UCSD-AML1 (cell line): Measurements from ENCODE around the gene INCA1.
A peak's percentile ranks its signal among the peaks of the same experiment; 100 is the strongest.
"Not testable (repeated sequence)": the region's sequence is repeated elsewhere in the genome, so short reads cannot be mapped to it uniquely, and the experiment has no call there.

Experiments
- DNase-seq: peaks from one replicate; lab custom pipeline; 2025; ENCODE audit not compliant: unreplicated experiment; lab: John Stamatoyannopoulos, UW

The INCA1 gene, protein sequence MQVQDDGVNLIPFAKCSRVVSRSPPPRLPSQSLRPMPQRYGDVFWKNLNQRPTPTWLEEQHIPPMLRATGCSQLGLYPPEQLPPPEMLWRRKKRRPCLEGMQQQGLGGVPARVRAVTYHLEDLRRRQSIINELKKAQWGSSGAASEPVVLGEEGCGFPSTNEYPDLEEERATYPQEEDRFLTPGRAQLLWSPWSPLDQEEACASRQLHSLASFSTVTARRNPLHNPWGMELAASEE

DNA sequence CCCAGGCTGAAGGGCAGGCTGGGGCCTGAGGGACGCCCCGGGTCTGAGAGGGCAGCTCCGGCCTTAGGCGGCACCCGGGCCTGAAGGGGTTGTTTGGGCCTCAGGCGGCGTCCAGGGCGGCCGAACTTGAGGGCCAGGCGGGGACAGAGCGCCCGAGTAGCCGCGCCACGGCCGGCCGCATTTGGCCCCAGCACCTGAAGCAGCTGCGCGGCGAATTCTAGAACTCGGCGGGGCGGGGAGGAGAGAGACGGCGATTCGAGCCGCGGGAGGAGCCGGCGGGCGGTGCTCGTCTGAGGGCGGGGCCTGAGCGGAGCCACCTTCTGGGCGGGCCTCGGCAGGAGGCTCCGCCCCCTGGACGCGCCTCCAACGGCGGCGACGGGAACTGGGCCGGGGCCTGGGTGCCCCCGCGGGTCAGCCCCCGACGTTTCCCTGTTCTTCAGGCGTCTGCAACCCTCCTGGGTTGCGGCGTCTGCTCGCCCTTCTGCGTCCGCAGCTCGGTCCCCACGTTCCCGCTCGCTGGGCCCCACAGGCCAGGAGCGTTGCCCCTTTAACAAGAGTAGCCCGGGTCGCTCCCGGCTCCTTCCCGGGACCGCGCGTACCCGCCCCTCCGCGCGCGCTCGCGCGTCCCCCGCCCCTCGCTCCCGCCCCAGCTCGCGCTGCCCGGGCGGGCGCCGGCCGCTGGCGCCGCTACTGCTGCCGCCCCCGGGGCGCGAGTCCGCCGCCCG, at the start of gene INCA1, which contains the start of gene KIF1C:
INCA1 (minus strand) TSS at position 221 of the 725 bp plus-strand sequence. CDS start 3,085 bp downstream, outside the sequence.
KIF1C (plus strand) TSS at position 649 of the 725 bp plus-strand sequence. CDS start 2,297 bp downstream, outside the sequence.
- DNase-seq = peak; percentile 90

DNA sequence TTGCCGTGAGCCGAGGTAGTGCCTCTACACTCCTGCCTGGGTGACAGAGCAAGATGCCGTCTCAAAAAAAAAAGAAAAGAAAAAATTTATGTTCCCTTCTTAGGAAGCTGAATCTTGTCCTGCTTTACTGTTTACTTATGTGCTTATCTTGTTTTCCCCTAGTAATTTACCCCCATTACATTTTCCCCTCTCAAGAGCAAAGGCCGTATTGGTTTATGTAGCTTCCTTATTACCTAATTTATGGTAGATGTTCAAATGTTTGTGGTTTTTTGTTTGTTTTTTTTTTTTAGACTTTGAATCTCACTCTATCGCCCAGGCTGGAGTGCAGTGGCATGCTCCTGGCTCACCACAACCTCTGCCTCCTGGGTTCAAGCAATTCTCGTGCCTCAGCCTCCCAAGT, 48.2 kb upstream of the INCA1 start:
- no peak for DNase-seq

DNA sequence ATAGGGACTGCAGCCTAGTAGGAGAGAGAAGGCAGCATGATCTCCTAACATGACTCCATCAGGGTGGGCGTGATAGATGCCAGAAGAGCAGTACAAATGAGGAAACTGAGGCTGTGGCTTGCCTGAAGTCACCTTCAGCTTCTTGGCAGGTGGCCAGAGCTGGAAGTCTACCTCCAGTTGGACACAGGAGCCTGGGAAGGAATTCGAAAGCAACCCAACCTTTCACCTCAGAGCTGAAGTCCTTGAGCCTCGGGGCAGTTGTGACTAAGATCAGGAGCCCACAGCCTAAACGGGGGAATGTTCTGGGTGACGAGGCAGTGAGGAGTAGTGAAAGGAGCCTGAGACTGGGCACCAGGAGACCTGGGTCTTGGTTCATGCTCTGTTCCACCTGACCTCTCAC, 47.3 kb upstream of the INCA1 start:
- no peak for DNase-seq

DNA sequence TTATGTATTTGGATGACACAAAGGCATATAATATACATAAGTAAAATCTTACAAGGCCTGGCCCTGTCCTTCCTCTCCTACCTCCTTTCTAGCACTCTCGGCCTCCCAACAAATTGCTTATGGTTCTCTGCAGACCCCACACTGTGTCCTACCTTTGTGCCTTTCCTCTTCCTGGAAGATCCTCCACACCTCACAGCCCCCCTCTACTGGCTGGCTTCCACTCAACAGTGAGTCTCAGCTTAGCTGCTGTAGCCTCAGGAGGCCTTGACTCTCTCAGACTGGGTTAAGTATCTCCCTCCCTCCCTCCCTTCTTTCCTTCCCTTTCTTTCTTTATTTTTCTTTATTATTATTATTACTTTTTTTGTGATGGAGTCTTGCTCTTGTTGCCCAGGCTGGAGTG, 46.2 kb upstream of the INCA1 start:
- DNase-seq = no peak

DNA sequence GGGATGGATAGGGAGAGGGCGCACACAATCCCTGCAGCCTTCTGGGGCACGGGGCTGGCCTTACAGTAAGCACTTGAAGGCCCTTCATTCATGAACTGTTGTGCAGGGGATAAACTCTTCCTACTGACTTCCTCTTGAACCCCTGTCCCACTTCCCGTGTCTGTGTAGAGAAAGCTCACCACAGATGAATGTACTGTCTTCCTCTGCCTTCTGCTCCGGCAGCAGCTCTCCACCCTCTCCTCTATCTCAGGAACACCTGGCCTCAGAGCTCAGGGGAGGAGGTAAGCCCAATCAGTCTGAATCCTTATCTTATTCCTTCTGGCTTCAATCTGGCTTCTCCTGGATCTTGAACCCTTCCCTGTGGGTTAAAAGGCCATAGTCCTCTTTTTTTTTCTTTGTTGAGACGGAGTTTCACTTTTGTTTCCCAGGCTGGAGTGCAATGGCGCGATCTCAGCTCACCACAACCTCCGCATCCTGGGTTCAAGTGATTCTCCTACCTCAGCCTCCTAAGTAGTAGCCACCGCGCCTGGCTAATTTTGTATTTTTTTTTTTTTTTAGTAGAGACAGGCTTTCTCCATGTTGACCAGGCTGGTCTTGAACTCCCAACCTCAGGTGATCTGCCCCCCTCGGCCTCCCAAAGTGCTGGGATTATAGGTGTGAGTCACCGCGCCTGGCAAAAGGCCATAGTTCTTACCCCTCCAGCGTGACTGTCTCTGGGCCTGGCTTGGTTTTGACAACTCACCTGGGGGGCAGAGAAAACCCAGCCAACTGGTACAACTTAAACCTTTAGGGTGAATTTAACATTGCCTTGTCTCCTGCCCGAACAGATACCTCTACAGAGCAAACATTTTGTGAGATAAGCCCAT, 45.1 kb upstream of the INCA1 start:
- no peak for DNase-seq

DNA sequence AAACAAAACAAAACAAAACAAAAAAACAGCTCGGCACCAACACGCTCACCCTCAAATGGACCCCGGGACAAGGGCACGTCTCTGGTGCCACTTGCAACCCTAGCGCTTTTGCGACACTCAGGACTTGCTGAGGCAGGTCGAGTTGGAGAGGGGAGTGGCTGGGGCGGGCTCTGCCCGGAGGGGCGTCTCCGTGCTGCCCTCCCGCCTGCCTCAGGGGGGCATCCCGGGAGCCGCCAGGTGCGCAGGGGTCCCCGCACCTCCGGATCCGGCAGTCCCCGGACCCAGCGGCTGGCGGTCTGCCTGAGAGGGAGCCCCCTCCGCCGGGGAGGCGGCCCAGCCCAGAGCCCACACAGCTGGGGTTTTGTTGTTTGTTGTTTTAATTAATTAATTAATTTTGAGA, 38.0 kb upstream of the INCA1 start, which contains the start of gene SLC52A1:
SLC52A1 (minus strand) TSS at position 112 of the 400 bp plus-strand sequence. CDS start 820 bp downstream, outside the sequence.
- no peak for DNase-seq

DNA sequence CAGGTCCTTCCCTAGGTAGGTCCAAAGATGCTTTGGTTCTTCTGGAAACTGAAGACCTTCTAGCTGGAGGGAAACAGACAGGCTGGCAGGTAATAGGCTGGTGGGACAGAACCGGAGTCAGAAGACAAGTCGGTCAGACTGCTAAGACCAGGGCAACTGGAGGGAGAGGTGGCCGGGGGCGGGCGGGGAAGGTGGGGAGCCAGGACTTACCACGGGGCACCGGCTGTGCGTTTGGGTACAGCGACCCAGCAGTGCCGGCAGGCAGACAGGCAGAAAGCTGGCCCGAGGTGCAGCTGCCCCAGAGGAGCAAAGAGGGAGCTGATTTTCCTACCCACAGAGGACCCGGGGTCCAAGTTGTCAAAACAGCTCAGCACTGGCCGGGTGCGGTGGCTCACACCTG, 37.3 kb upstream of the INCA1 start:
- no peak for DNase-seq

DNA sequence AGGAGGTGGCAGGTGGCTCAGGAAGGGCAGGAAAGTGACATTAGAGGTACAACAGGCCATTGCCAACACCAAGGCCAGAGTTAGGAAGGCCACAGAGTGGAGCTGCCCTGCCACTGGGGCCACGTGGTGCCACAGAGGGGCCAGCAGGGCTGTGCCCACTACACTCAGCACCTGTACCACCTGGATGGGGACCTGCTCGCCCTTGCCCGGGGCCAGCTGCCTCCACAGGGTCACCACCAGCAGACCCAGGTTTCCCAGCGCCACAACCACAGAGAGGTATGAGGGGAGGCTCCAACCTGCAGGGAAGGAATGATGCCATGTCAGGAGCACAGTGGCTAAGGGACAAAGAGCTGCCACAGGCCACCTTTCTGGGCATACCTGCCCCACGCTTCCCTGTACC, 36.7 kb upstream of the INCA1 start:
- DNase-seq = no peak

DNA sequence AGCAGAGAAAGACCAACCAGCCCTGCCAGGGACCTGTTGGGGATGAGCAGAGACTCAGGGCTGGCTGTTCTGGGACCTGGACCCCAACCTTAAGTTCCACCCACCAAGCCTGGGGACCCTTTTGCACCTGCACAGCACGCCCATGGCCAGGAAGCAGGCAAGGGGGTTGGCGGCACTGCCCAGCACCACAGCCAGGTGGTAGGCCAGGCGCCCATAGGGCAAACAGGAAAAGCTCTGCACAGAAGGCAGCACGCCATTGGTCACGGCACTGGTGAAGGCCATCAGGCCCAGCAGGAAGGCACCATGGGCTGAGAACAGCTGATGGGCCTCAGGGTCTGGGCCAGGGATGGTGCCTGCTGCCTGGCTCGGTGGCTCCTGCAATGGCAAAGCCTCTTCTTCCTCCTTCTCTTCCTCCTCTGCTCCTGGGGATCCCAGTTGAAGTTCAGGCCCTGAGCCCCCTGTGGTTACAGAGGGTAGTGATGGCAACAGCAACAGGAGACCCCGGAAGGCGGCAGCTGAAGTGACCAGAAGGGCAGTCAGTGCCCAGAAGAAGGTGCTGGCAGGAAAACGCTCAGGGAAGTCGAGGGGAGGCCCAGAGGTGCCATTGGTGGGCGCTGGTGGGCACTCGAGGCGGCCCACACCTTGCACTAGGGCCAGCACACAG, 36.2 kb upstream of the INCA1 start:
- no peak for DNase-seq

DNA sequence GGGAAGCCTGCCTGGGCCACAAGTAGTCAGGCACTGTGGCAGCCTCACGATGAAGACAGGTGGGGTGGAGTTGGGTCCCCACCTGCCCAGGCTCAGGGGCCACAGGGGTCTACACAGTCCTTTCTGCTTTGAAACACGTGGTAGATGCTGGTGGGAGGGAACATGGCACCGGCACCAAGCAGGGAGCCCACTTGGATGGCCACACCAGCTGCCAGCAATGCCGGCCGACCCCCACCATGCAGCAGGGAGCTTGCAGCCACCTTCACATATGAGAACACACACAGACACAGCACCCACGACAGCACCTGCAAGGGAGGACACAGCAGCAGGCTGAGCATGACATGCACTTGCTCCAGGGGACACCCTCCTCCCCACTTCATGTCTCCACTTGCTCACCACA, 35.5 kb upstream of the INCA1 start:
- no peak for DNase-seq

DNA sequence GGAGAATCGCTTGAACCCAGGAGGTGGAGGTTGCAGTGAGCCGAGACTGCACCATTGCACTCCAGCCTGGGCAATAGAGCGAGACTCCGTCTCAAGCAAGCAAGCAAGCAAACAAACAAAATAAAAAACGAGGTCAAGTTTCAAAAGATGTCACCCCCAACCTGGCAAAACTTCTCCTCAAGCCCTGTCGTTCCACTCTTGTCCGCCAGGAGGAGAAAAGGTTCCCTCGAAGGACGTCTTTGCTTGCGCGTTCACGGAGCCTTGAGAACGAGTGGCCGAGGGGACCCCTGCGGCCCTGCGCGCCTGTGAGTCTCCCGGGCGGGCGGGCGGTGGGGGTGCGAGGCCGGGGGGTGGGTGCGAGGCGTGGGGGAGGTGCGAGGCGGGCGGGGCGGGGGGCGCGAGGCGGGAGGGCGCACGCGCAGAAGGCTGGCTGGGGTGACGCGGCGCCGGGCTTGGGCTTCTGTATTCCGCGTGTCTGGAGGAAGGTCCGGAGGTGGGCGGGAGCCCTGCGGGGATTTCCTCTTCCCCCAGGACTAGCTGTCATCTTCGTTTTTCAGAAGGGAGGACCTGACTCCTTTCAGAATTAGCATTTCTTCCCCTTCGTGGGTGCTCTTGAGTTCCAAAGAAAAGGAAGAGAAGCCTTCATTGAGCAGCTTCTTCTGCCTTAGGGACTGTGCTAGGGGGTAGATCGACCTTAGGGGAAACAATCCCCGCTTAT, 34.2 kb upstream of the INCA1 start:
- DNase-seq = peak; percentile 78

DNA sequence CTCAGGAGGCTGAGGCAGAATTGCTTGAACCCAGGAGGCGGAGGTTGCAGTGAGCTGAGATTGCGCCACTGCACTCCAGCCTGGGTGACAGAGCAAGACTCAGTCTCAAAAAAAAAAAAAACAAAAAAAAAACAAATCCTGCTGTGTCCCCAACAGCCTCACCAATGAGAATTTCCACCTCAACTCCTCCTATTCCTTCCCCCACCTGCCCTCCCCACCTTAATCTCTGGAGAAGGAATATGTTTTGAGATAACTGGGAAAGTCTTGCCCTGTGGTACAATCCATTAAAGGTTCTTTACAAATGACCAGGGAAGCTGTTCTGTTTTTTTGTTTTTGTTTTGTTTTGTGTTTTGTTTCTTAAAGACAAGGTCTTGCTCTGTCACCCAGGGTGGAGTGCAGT, 32.8 kb upstream of the INCA1 start:
- DNase-seq = not testable (repeated sequence)

DNA sequence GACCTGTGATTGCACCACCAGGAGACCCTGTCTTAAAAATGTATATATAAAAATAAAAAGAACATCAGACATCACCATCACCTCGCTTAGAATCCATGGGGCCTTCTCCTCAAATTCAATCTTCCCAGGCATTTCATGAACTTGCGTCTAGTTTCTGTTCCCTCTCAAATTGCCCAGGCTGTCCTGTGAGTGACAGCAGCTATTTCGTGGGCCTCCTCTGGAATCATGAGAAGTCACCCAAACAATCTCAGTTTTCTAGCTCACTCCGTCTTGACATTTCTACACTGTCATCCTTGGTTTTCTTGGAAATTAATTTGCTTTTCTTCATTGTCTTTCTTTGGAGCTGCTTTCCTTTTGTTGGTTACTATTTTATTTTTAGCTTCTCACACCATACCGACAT, 30.6 kb upstream of the INCA1 start:
- no peak for DNase-seq

DNA sequence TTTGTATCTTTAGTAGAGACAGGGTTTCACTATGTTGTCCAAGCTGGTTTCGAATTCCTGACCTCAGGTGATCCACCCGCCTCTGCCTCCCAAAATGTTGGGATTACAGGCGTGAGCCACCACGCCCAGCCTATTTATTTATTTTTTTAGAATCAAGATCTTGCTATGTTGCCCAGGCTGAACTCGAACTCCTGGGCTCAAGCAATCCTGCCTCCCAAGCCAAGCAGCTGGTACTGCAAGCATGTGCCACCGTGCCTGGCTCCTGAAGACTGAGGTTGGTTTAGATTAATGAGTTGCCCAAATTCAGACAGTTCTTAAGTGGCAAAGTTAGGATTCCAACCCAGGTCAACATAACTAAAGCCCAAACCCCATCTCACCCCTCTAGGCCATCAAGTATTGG, 30.0 kb upstream of the INCA1 start:
- DNase-seq = no peak

DNA sequence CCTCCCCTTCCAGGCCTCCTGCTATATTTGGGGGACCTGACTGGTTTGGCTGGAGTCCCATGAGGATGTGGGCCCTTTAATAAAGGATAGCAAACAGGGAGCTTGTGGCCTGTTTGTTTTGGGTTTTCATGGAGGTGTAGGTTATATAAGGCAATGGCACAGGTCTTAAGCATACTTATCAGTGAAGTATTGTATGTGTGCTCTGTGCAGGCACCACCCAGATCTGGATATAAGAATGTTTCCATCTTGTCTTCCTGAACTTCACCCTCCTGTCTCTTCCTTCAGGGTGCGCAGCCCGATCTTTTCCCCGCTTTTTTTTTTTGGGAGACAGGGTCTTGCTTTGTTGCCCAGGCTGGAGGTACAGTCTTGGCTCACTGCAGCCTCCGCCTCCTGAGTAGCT, 27.3 kb upstream of the INCA1 start:
- no peak for DNase-seq

DNA sequence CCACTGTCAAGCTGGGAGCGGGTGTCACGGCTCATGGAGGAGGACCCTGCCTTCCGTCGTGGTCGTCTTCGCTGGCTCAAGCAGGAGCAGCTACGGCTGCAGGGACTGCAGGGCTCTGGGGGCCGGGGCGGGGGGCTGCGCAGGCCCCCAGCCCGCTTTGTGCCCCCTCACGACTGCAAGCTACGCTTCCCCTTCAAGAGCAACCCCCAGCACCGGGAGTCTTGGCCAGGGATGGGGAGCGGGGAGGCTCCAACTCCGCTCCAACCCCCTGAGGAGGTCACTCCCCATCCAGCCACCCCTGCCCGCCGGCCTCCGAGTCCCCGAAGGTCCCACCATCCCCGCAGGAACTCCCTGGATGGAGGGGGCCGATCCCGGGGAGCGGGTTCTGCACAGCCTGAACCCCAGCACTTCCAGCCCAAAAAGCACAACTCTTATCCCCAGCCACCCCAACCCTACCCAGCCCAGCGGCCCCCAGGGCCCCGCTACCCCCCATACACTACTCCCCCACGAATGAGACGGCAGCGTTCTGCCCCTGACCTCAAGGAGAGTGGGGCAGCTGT, 26.3 kb upstream of the INCA1 start:
- no peak for DNase-seq

DNA sequence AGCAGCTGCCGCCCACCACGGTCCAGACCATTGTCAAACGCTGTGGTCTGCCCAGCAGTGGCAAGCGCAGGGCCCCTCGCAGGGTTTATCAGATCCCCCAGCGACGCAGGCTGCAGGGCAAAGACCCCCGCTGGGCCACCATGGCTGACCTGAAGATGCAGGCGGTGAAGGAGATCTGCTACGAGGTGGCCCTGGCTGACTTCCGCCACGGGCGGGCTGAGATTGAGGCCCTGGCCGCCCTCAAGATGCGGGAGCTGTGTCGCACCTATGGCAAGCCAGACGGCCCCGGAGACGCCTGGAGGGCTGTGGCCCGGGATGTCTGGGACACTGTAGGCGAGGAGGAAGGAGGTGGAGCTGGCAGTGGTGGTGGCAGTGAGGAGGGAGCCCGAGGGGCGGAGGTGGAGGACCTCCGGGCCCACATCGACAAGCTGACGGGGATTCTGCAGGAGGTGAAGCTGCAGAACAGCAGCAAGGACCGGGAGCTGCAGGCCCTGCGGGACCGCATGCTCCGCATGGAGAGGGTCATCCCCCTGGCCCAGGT, 24.9 kb upstream of the INCA1 start:
- no peak for DNase-seq

DNA sequence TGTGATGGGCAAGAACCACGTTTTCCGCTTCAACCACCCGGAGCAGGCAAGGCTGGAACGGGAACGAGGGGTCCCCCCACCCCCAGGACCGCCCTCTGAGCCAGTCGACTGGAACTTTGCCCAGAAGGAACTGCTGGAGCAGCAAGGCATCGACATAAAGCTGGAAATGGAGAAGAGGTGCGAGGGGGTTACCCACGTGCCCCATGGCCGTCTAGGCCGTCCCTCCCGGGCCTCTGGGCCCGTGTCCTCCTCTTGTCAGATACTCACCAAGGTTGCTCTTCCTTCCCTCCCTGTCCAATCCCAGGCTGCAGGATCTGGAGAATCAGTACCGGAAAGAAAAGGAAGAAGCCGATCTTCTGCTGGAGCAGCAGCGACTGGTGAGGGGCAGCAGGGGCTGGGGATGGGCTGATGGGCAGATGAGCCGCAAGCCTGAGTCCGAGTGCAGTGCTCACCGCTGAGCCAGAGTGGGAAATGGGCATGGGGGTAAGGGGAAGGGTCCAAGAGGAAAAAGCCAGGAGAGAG, 23.2 kb upstream of the INCA1 start:
- no peak for DNase-seq

DNA sequence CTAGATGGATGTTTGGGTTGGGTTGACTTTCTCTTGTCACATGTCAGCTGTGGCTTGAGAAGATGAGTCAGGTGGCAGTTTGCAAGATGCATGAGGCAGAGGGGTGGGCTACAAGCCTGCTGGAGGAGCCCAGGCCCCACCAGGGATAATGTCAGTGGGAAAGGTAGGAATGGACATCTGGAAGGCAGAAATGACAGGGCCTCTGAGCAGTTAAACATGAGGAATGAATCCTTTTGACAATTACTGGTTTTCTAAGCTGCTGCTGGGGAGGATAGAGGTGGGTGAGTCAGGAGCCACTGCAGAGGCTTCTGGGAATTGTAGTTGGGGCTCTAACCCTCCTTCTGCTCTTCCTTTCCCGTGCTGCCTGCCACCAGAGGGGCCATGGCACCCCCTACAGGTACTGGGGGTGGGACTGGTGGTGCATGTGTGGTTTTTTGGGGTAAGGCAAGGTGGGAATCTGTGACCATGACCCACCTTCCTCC, 22.2 kb upstream of the INCA1 start:
- peak; percentile 21 for DNase-seq
